Stimulated activated CD8-positive, alpha-beta memory T cell treated with anti-CD3 and anti-CD28 coated beads, Interleukin-12 subunit alpha, Interleukin-12 subunit beta, amount 100 ng/mL, for 24 hours (primary cell): ENCODE results near the gene SCAPER.
A peak's percentile ranks its signal among the peaks of the same experiment; 100 is the strongest.

Experiments used
- DNase-seq: peaks from one replicate; pipeline ENCODE4 v3.0.0-alpha.2; 2020; ENCODE audit errors: extremely low read depth

SCAPER gene

GRCh38 chr15:76905013-76905839 lies at the start of gene SCAPER:
Gene SCAPER (minus strand): TSS chr15:76905340. CDS start chr15:76883817, 21,523 bp downstream.
- peak; percentile 83 for DNase-seq

- DNase-seq = no peak
Measured at GRCh38 chr15:76954744-76955143, 49.6 kb upstream of the SCAPER start.

GRCh38 chr15:76953913-76954312 lies 48.8 kb upstream of the SCAPER start:
- no peak for DNase-seq

- DNase-seq = no peak
Measured at GRCh38 chr15:76951220-76951619, 46.1 kb upstream of the SCAPER start.

- DNase-seq = no peak
Measured at GRCh38 chr15:76947454-76947853, 42.3 kb upstream of the SCAPER start.

GRCh38 chr15:76945494-76946093 lies 40.5 kb upstream of the SCAPER start:
- no peak for DNase-seq

GRCh38 chr15:76942331-76942730 lies 37.2 kb upstream of the SCAPER start:
- no peak for DNase-seq

GRCh38 chr15:76941636-76942035 lies 36.5 kb upstream of the SCAPER start:
- DNase-seq = no peak

- DNase-seq = no peak
Measured at GRCh38 chr15:76939715-76940114, 34.6 kb upstream of the SCAPER start.

- no peak for DNase-seq
Measured at GRCh38 chr15:76938752-76939151, 33.6 kb upstream of the SCAPER start.

- no peak for DNase-seq
Measured at GRCh38 chr15:76936671-76937070, 31.5 kb upstream of the SCAPER start.

- no peak for DNase-seq
Measured at GRCh38 chr15:76935620-76936019, 30.5 kb upstream of the SCAPER start.

- no peak for DNase-seq
Measured at GRCh38 chr15:76932135-76932966, 27.2 kb upstream of the SCAPER start.

- peak; percentile 82 for DNase-seq
Measured at GRCh38 chr15:76931397-76932134, 26.4 kb upstream of the SCAPER start, which contains the start of gene RCN2. Gene RCN2 (plus strand): TSS chr15:76931749. CDS start chr15:76931842, 93 bp downstream.

GRCh38 chr15:76930831-76931396 lies 25.8 kb upstream of the SCAPER start:
- DNase-seq = no peak

- DNase-seq = no peak
Measured at GRCh38 chr15:76929011-76929760, 24.0 kb upstream of the SCAPER start.

GRCh38 chr15:76928201-76928600 lies 23.1 kb upstream of the SCAPER start:
- DNase-seq = no peak

- DNase-seq = no peak
Measured at GRCh38 chr15:76916369-76916768, 11.2 kb upstream of the SCAPER start.

GRCh38 chr15:76913737-76914136 lies 8.6 kb upstream of the SCAPER start:
- no peak for DNase-seq

GRCh38 chr15:76912430-76912829 lies 7.3 kb upstream of the SCAPER start:
- no peak for DNase-seq

- DNase-seq = no peak
Measured at GRCh38 chr15:76905855-76906254, 715 bp upstream of the SCAPER start.
